Tibial nerve (tissue), 4 donors: ENCODE data around the gene CMBL.

Source experiments
- CTCF ChIP-seq, 5 experiments: fragments of 200-600 bp in 3 of 5; fragments of 450-650 bp in 2 of 5; sonication (generic) in 3 of 5; IDR thresholded peaks; one replicate each; pipeline ENCODE4 v1.5.1; 2016 to 2019; ENCODE audit warnings: antibody characterized with exemption in 5 of 5, mild to moderate bottlenecking in 3 of 5, moderate library complexity in 2 of 5
- EP300 ChIP-seq, 2 donors: sonication (generic); formaldehyde crosslinking; IDR thresholded peaks; one replicate each; pipeline ENCODE4 v1.6.1; 2017; ENCODE audit warnings: antibody characterized with exemption in 2 of 2, mild to moderate bottlenecking in 1 of 2
- POLR2A ChIP-seq, 2 donors: fragments of 450-650 bp; IDR thresholded peaks; one replicate each; pipeline ENCODE4 v1.6.1; 2017; ENCODE audit warnings: antibody characterized with exemption in 2 of 2, mild to moderate bottlenecking in 2 of 2, moderate library complexity in 2 of 2

- no peak for TF ChIP-seq CTCF (IDR thresholded peaks at IDR 0.05)
- TF ChIP-seq EP300 (IDR thresholded peaks at IDR 0.05), result no peak
- no peak for TF ChIP-seq POLR2A (IDR thresholded peaks at IDR 0.05)
Measured at GRCh38 chr5:10338686-10339057, 31.0 kb upstream of the CMBL start.
